ENCODE measurements around the gene CIROP.

GRCh38 chr14:23146351-23146910, 41.6 kb upstream of the CIROP start:
- TF ChIP-seq TCF4 (CRISPR knock-in tag; IDR thresholded peaks at IDR 0.05; ENCODE audit: borderline replicate concordance), result no peak
- TF ChIP-seq ZNF565 (CRISPR knock-in tag; conservative IDR thresholded peaks at IDR 0.05; ENCODE audit: low read depth), result no peak
- TF ChIP-seq SNAI2 (CRISPR knock-in tag; IDR thresholded peaks at IDR 0.05), result no peak
- no peak for TF ChIP-seq TSHZ2 (CRISPR knock-in tag; IDR thresholded peaks at IDR 0.05)
- TF ChIP-seq OSR1 (CRISPR knock-in tag; IDR thresholded peaks at IDR 0.05), result no peak
- no peak for TF ChIP-seq POU6F1 (CRISPR knock-in tag; IDR thresholded peaks at IDR 0.05; ENCODE audit: borderline replicate concordance, low read depth)
- no peak for TF ChIP-seq CSRNP3 (CRISPR knock-in tag; IDR thresholded peaks at IDR 0.05)
- TF ChIP-seq ZNF70 (CRISPR knock-in tag; IDR thresholded peaks at IDR 0.05), result no peak
- no peak for TF ChIP-seq PATZ1 (CRISPR knock-in tag; IDR thresholded peaks at IDR 0.05; ENCODE audit: borderline replicate concordance)
- TF ChIP-seq CSDC2 (CRISPR knock-in tag; IDR thresholded peaks at IDR 0.05), result no peak
- no peak for TF ChIP-seq CREB5 (CRISPR knock-in tag; IDR thresholded peaks at IDR 0.05; ENCODE audit: low read depth)
- no peak for TF ChIP-seq RARB (CRISPR knock-in tag; IDR thresholded peaks at IDR 0.05)
- no peak for TF ChIP-seq ZC3H10 (CRISPR knock-in tag; IDR thresholded peaks at IDR 0.05)
